Measurements from ENCODE around the gene FIGNL2. TPM values are rescaled to one million over a fixed set of nuclear protein-coding genes. Genes with fewer than 3 reads are reported as not detected.

The FIGNL2 gene
- total and polyA plus RNA-seq, 8 donors = under 0.01 to 1.4 (median 0.12) TPM; not detected in 3

DNA sequence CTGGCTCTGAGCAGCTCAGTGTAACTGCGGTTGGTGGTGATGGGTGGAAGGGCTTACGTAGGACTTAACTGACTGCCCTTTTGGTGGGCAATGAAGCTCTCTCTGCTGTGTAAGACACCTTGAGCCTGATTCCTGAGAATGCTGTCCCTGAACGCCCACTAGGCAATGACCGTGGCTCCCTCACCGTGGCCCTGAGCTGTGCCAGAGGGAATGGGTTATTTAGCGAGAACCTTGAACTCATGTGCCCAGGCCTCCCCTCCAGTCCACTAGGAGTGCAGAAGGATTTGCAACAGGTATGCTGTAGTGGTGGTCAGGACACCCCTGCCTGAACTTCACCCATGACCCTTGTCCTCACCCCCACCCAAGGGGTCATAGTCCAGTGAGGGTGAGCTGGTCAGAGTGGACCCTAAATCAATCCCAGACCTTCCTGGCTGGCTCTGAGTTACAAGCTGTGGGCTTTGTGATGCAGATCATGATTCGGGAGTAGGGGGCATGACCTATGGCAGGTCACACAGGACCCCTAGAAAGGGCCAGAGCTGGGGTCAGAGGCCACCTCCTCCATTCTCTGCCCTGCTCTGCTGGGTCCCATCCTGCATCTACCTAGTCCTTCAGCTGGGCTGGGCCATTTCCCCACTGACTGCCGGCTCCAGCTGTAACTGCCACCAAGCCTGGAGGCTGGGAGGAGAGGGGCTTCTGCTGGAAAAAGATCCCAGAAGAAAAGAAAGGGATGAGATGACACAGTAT lies 24.9 kb upstream of the FIGNL2 start:
- TF ChIP-seq, protein P1, sequence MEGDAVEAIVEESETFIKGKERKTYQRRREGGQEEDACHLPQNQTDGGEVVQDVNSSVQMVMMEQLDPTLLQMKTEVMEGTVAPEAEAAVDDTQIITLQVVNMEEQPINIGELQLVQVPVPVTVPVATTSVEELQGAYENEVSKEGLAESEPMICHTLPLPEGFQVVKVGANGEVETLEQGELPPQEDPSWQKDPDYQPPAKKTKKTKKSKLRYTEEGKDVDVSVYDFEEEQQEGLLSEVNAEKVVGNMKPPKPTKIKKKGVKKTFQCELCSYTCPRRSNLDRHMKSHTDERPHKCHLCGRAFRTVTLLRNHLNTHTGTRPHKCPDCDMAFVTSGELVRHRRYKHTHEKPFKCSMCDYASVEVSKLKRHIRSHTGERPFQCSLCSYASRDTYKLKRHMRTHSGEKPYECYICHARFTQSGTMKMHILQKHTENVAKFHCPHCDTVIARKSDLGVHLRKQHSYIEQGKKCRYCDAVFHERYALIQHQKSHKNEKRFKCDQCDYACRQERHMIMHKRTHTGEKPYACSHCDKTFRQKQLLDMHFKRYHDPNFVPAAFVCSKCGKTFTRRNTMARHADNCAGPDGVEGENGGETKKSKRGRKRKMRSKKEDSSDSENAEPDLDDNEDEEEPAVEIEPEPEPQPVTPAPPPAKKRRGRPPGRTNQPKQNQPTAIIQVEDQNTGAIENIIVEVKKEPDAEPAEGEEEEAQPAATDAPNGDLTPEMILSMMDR (IDR thresholded peaks at IDR 0.05) = no peak
- no peak for TF ChIP-seq POLR2A (IDR thresholded peaks at IDR 0.05)
- no peak for TF ChIP-seq POLR2AphosphoS5 (IDR thresholded peaks at IDR 0.05)
- TF ChIP-seq EP300 (IDR thresholded peaks at IDR 0.05) = no peak
- WGBS, 5 donors = 70 to 84% (median 78%) methylated on average over 8 of the region's 8 CpGs
- peaks cover 0 to 63% (median 16%) of the 10 kb centered on the region in 3 donors for H3K27me3 ChIP-seq
- H3K4me1 ChIP-seq = peaks cover 9 to 17% (median 12%) of the 10 kb centered on the region in 4 donors
- intact Hi-C loops (cut with DNase I; ENCODE audit: low total_unique reads) = no loop called here
- H3K9me3 ChIP-seq = no peaks in the 10 kb centered on the region
- no peak for DNase-seq
- no peaks in the 10 kb centered on the region for H3K36me3 ChIP-seq
- no peak overlapping the region for H3K27ac ChIP-seq
- H3K4me3 ChIP-seq = no peak overlapping the region

GRCh38 chr12:51872689-51872981 lies 24.1 kb upstream of the FIGNL2 start:
- Histone ChIP-seq H3K9me3 (no peaks in the 10 kb centered on the region), H3K27me3 (peaks cover 0 to 71% (median 21%) of the 10 kb centered on the region in 3 donors), H3K36me3 (no peaks in the 10 kb centered on the region), H3K27ac (no peak overlapping the region), H3K4me3 (no peak overlapping the region), H3K4me1 (peaks cover 9 to 17% (median 13%) of the 10 kb centered on the region in 4 donors)
- TF ChIP-seq POLR2AphosphoS5 (IDR thresholded peaks at IDR 0.05) (no peak), EP300 (IDR thresholded peaks at IDR 0.05) (no peak), POLR2A (IDR thresholded peaks at IDR 0.05) (no peak)
- TF ChIP-seq, protein P1 (IDR thresholded peaks at IDR 0.05) = no peak
- DNase-seq = no peak
- 85 to 90% (median 87%) methylated on average over 3 of the region's 3 CpGs for WGBS, 5 donors
- intact Hi-C loops (cut with DNase I; ENCODE audit: low total_unique reads) = no loop called here

DNA sequence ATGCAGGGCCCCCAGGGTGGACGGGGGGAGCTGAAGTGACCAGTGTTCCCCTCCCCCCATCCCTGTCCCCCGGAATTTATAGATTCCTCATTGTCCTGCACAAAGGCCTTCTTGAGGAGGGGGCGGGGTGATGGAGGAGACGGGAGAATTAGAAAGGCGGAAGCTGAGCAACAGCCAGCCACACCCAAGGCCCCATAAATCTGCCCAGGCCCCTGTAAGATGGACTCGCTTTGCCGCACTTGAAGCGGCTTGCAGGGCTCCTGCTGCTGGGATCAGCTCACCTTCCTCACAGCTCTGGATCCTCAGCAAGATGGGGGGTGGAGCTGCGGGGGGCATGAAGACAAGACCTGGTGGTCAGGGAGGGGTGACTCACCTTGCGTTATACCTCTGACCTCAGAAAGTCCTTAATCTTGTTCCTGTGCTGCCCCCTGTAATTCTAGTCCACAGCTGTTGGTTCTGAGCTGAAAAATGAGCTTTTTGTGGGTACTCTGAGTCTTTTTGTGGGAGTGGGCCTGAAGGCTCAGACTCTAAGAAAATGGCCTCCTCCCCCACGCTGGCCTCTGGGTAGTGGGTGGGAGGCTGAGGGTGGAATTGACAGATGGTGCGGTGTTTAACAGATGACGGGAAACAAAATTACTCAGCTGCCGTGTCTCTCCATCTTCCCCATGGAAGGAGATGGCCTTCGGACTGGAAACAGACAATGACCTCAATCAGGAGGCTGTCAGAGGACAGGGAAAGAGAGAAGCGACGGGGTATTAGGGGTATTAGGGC lies 23.6 kb upstream of the FIGNL2 start:
- no peak overlapping the region for H3K4me3 ChIP-seq
- H3K4me1 ChIP-seq = peaks cover 9 to 17% (median 13%) of the 10 kb centered on the region in 4 donors
- TF ChIP-seq, protein P1 (IDR thresholded peaks at IDR 0.05) = no peak
- TF ChIP-seq POLR2A (IDR thresholded peaks at IDR 0.05) (no peak), POLR2AphosphoS5 (IDR thresholded peaks at IDR 0.05) (no peak), EP300 (IDR thresholded peaks at IDR 0.05) (no peak)
- H3K27me3 ChIP-seq = peaks cover 0 to 72% (median 21%) of the 10 kb centered on the region in 3 donors
- no peak overlapping the region for H3K27ac ChIP-seq
- WGBS, 5 donors = 74 to 85% (median 79%) methylated on average over 17 of the region's 17 CpGs
- intact Hi-C loops (cut with DNase I; ENCODE audit: low total_unique reads) = no loop called here
- no peaks in the 10 kb centered on the region for H3K36me3 ChIP-seq
- DNase-seq = no peak
- no peaks in the 10 kb centered on the region for H3K9me3 ChIP-seq

DNA sequence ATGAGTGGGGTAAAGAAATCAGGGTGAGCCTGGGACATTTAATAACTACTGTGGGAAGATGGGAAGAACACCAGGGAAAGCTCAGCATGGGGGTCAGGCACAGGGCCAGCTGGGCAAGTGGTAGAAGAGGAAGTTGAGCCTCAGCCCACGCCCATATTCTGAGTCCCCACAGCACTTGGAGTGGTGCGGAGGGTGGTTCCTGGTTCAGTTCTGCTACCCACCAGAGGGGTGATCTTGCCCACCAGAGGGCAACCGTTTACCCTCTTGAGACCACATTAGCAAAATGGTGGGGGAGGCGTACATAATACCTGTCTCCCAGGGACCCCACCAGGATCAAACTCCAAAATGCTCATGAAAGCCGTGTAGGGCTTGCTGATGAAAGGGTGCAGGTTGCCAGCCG lies 22.6 kb upstream of the FIGNL2 start:
- no peak overlapping the region for H3K4me3 ChIP-seq
- H3K9me3 ChIP-seq = no peaks in the 10 kb centered on the region
- no peak overlapping the region for H3K27ac ChIP-seq
- no peaks in the 10 kb centered on the region for H3K36me3 ChIP-seq
- DNase-seq = no peak
- WGBS, 5 donors = 71 to 81% (median 75%) methylated on average over 6 of the region's 6 CpGs
- no peak for TF ChIP-seq POLR2A (IDR thresholded peaks at IDR 0.05)
- TF ChIP-seq POLR2AphosphoS5 (IDR thresholded peaks at IDR 0.05) = no peak
- TF ChIP-seq, protein P1 (IDR thresholded peaks at IDR 0.05) = no peak
- TF ChIP-seq EP300 (IDR thresholded peaks at IDR 0.05) = no peak
- peaks cover 9 to 17% (median 13%) of the 10 kb centered on the region in 4 donors for H3K4me1 ChIP-seq
- peaks cover 0 to 75% (median 21%) of the 10 kb centered on the region in 3 donors for H3K27me3 ChIP-seq
- intact Hi-C loops (cut with DNase I; ENCODE audit: low total_unique reads) = no loop called here
